Amniotic epithelial cell (primary cell): ENCODE results near the gene ABCC11.

ENCODE experiments used
- DNase-seq: peaks from one replicate; pipeline ENCODE4 v3.0.0-alpha.2; 2010; ENCODE audit warnings: low read depth

The ABCC11 gene

GRCh38 chr16:48247311-48247710, at the start of gene ABCC11:
ABCC11 (minus strand) TSS chr16:48247539; CDS start chr16:48231921, 15,618 bp downstream.
- DNase-seq = no peak

GRCh38 chr16:48295488-48296281, 48.3 kb upstream of the ABCC11 start:
- DNase-seq = no peak

GRCh38 chr16:48294724-48295123, 47.4 kb upstream of the ABCC11 start:
- no peak for DNase-seq

- DNase-seq = no peak
Measured at GRCh38 chr16:48292452-48292851, 45.1 kb upstream of the ABCC11 start.

GRCh38 chr16:48291754-48292153, 44.4 kb upstream of the ABCC11 start:
- DNase-seq = no peak

GRCh38 chr16:48291303-48291702, 44.0 kb upstream of the ABCC11 start:
- DNase-seq = no peak

- no peak for DNase-seq
Measured at GRCh38 chr16:48287239-48287638, 39.9 kb upstream of the ABCC11 start.

- DNase-seq = no peak
Measured at GRCh38 chr16:48284772-48285409, 37.6 kb upstream of the ABCC11 start.

GRCh38 chr16:48282636-48283263, 35.4 kb upstream of the ABCC11 start:
- DNase-seq = peak; percentile 34

- no peak for DNase-seq
Measured at GRCh38 chr16:48280546-48280945, 33.2 kb upstream of the ABCC11 start.

- DNase-seq = no peak
Measured at GRCh38 chr16:48279199-48279598, 31.9 kb upstream of the ABCC11 start.

- peak; percentile 15 for DNase-seq
Measured at GRCh38 chr16:48277158-48277557, 29.8 kb upstream of the ABCC11 start.

GRCh38 chr16:48276102-48276501, 28.8 kb upstream of the ABCC11 start:
- peak; percentile 47 for DNase-seq

- no peak for DNase-seq
Measured at GRCh38 chr16:48274476-48274875, 27.1 kb upstream of the ABCC11 start.

- no peak for DNase-seq
Measured at GRCh38 chr16:48272837-48273421, 25.6 kb upstream of the ABCC11 start.

GRCh38 chr16:48271728-48272127, 24.4 kb upstream of the ABCC11 start:
- DNase-seq = no peak

- DNase-seq = no peak
Measured at GRCh38 chr16:48269011-48269410, 21.7 kb upstream of the ABCC11 start.

GRCh38 chr16:48262631-48263030, 15.3 kb upstream of the ABCC11 start:
- no peak for DNase-seq

- no peak for DNase-seq
Measured at GRCh38 chr16:48261569-48261968, 14.2 kb upstream of the ABCC11 start.

GRCh38 chr16:48256579-48257177, 9.3 kb upstream of the ABCC11 start:
- DNase-seq = no peak

- DNase-seq = no peak
Measured at GRCh38 chr16:48252013-48252412, 4.7 kb upstream of the ABCC11 start.

GRCh38 chr16:48250520-48251278, 3.4 kb upstream of the ABCC11 start:
- DNase-seq = no peak
